CD4-positive, alpha-beta T cell treated with Interleukin-17A for 4 hours (primary cell): Measurements from ENCODE around the gene ARTN.
A peak's percentile ranks its signal among the peaks of the same experiment; 100 is the strongest.

Experiments used
- DNase-seq: peaks from one replicate; pipeline ENCODE4 v3.0.0-alpha.2; 2020; ENCODE audit warnings: mixed read lengths

The ARTN gene

DNA sequence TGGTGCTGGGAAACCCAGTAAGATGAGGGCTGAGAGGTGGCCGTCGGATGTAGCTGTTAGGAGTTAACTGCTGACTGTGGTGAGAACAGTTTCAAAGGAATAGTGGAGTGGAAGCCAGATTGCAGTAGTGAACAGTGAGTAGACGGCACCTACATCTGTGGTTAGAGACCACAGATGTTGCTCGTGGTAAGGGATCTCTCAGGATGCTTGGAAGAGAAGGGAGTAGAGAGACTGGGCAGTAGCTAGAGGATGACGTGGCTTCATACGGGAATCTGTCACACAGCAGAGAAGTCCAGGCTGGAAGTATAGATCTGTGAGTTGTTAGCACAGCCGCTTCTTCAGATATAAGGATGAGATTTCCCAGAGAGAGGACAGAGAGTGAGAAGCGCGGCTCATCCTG is 7.8 kb upstream of the ARTN start:
- no peak for DNase-seq

DNA sequence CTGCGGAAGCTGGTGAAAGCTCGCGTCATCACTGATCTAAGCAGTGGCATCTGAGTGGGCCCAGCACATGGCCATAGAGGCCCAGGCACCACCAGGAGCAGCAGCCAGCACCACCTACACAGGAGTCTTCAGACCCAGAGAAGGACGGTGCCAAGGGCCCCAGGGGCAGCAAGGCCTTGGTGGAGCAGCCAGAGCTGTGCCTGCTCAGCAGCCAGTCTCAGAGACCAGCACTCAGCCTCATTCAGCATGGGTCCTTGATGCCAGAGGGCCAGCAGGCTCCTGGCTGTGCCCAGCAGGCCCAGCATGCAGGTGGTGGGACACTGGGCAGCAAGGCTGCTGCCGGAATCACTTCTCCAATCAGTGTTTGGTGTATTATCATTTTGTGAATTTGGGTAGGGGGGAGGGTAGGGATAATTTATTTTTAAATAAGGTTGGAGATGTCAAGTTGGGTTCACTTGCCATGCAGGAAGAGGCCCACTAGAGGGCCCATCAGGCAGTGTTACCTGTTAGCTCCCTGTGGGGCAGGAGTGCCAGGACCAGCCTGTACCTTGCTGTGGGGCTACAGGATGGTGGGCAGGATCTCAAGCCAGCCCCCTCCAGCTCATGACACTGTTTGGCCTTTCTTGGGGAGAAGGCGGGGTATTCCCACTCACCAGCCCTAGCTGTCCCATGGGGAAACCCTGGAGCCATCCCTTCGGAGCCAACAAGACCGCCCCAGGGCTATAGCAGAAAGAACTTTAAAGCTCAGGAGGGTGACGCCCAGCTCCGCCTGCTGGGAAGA is 3.2 kb upstream of the ARTN start:
- peak; percentile 17 for DNase-seq

DNA sequence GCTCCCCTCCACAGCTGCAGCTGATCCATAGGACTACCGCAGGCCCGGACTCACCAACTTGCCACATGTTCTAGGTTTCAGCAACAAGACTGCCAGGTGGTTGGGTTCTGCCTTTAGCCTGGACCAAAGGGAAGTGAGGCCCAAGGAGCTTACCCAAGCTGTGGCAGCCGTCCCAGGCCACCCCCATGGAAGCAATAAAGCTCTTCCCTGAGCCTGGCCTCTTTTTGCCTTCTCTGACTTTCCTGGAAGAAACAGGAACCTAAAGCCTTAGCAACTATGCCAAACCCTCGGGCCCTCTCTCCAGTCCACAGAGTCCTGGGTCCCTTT is 2.7 kb upstream of the ARTN start:
- DNase-seq = no peak

DNA sequence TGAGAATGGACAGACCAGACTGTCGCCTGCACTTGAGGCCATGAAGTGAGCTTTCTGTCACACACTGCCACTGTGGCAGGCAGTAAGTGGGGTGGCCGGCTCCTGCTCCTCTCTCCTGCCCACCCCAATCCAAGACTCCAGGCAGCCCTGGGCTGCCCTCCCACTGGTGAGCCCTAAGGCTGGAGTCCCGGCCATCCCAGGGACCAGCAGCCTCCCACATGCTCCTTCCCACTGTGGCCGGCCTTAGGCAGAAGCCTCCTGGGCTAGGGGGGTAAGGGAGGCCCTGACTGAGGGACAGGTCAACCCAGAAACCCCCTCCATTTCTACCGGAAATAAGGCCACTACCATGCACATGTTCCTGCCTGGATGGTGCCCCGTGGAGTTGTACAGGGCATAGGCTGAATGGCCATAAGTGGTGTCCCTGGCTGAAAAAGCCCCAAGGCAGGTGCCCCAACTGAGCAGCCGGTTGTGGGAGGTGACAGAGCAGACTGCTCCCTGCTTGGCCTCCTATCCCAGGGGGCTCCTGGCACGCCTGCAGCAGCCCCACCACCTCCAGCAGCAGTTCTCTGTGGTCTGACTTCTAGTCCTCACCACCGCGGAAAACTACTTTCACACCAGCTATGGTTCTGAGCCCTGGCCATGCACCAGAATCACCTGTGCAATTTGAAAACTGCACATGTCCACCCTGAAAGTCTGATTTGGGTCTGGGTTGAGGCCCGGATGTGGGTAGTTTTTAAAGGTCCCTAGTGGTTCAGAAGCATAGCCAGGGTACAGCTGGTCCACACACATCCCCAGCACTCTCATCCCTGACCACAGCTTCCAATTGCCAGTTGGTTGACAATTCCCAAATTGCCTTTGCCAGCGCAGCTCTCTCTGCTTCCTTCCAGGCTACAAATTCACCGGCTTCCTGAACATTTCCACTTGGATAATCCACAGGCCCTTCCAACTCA is 1.6 kb upstream of the ARTN start:
- no peak for DNase-seq

DNA sequence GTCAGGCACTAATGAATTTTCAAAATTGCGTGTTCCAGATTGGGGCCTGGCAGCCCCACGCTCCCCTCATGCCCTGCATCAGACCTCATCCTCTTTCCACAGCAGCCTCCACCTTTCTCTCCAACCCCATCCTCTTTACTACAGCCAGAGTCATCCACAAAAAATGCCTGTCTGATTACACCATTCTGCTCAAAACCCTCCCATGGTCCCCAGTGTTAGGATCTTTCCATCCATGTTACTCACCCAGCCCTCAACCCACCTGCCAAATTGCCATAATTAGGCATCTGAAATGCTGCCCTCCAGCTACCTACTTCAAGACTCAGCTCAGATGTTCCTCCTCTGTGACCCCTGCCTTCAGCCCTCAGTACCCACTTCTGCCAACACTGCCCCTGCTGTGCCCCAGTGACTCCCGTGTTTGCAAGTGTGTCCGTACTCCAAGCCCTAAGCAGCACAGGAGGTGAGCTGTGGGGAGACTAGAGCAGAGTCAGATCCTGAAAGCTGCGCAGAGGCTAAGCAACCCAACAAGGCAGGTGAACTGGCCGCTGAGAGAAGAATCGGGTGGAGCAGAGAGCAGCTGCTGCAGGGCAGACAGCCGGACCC is 715 bp upstream of the ARTN start:
- no peak for DNase-seq

DNA sequence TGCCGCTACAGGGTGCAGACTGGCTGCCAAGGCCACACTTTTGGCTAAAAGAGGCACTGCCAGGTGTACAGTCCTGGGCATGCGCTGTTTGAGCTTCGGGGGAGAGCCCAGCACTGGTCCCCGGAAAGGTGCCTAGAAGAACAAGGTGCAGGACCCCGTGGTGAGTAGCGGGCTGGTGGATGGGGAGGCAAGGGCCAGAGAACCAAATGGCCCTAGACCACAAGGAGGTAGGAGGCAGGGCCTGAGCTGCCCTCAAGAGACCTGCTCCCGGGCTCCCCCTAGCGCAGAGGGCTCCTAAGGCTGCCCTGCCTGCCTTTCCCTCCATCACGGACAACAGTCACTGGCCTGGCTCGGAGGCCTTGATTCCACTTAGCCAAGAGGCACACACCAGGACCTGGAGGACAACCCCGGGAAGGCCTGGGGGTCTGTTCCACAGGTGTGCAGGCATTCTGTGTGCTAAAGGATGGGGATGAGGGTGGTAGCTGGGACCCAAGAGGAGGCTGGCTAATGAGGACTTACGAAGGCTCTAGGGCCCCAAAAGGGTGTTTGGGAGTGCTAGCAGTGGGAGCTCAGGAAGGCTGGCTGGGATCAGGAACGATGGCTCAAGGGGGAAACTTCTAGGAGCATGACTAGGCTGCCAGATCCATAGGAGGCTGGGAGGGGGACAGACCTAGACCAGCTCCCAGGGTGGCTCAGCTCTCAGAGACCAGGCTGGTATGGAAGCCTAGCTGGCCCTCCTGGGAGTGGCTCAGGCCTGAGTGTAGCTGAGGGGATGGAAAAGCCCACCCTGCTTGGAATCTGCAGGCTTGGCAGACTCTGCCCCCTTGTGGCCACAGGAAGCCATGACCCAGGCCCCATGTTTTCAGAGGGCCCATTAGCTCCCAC is 742 bp downstream of the ARTN start:
- DNase-seq = peak; percentile 59

DNA sequence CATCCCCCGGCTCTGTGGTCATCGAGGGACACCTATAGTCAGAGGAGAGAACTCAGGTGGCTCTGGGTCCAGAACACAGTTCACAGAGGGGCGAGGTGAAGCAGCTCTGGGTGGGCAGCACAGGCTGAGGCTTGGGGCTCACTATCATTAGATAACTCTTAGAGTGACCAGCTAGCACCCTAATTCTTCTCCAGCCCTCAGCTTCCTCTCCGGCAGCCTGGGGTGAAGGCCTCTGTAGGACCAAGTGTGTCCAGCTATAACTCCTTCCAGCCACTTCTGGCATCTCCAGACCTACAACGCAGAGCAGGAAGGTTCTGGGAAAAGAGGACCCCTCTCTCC is 1.4 kb downstream of the ARTN start:
- DNase-seq = no peak

DNA sequence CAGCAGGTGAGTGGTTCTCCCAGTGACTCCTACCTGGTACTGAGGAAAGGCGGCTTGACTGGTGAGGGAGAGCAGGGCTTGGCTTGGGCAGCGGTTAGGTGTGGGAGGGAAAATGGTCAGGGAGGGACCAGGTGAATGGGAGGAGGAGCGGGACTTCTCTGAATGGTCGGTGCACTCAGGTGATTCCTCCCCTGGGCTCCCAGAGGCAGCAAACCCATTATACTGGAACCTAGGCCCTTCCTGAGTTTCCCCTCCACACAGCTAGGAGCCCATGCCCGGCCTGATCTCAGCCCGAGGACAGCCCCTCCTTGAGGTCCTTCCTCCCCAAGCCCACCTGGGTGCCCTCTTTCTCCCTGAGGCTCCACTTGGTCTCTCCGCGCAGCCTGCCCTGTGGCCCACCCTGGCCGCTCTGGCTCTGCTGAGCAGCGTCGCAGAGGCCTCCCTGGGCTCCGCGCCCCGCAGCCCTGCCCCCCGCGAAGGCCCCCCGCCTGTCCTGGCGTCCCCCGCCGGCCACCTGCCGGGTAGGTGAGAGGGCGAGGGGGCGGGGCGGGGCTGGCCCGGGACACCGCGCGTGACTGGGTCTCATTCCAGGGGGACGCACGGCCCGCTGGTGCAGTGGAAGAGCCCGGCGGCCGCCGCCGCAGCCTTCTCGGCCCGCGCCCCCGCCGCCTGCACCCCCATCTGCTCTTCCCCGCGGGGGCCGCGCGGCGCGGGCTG is 2.3 kb downstream of the ARTN start:
- no peak for DNase-seq

DNA sequence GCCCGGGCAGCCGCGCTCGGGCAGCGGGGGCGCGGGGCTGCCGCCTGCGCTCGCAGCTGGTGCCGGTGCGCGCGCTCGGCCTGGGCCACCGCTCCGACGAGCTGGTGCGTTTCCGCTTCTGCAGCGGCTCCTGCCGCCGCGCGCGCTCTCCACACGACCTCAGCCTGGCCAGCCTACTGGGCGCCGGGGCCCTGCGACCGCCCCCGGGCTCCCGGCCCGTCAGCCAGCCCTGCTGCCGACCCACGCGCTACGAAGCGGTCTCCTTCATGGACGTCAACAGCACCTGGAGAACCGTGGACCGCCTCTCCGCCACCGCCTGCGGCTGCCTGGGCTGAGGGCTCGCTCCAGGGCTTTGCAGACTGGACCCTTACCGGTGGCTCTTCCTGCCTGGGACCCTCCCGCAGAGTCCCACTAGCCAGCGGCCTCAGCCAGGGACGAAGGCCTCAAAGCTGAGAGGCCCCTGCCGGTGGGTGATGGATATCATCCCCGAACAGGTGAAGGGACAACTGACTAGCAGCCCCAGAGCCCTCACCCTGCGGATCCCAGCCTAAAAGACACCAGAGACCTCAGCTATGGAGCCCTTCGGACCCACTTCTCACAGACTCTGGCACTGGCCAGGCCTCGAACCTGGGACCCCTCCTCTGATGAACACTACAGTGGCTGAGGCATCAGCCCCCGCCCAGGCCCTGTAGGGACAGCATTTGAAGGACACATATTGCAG is 3.0 kb downstream of the ARTN start:
- peak; percentile 25 for DNase-seq

DNA sequence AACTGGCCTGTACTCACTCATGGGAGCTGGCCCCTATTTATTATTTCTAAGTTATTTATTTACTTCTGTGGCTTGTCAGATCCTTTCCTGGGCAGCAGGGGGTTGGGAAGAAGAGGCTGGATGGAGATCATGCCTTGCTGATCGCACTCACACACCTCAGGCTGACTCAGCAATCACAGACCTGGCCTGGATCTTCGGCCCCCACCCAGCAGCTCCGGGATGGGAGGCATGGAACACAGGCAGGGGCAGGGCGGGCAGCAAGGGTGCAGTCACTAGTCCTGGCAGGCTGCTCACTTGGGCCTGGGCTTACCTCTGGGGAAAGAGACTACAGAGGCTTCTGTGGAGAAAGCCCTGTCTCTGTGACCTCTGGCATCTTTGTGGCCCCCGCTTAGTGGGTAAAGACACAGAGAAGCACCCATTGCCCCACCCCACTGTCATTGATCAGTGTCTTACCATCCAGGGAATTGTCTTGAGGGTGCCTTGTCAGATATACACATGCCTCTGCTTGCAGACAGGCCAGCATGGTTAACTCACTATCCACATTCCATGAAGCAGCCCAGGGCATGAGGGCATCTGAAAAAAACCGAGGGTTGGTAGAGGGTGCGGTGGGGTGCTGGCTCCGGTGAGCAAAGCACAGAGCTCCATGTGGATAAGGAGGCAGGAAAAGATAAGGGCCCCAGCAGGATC is 3.7 kb downstream of the ARTN start:
- no peak for DNase-seq

DNA sequence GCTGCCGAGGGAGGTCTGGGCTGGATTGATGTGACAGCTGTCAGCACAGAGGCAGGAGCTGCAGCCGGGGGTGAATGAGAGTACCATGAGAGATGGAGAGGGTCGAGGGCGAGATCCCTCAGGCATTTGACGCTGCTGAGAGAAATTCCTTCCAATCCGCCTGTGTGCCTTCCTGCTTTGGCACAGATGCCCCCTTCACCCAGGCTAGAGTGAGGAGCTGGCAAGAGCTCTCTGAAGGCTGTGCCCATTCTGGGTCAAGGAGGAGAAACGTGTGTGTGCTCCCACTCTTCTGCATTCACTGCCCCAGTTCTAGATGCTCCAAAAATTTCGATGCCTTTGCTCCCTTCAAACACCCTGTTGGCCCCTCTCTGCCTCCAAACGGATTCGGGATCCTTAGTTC is 4.8 kb downstream of the ARTN start:
- DNase-seq = no peak

DNA sequence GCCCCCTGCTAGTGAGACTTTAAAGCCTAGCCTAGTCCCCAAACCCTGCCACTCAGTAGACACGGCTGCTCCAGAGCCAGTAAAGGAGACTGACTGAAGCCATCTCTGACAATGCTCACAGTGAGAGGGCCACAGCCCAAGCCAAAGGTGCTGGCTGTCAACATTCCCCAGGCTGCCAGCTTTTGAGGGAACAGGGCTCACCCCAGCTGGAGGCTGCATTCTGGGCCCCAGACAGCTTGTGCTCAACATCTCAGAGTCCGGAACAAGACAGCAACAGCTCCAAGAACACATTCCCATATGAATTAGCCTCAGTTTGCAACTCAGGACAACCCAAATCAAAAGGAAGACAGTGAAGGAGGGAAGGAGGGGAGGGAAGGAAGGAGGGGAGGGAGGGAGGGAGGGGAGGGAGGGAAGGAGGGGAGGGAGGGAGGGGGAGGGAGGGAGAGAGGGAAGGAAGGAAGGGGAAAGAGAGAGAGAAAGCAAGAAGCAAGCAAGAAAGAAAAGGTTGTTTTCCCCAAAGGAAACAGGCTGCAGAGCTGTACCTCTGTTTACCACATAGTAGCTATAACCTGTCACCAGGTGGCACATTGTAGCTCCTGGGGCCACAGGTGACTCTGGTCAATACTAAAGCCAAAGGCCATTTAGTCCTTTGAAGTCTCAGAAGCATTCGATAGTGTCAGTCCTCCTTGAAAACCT is 5.4 kb downstream of the ARTN start:
- DNase-seq = no peak

DNA sequence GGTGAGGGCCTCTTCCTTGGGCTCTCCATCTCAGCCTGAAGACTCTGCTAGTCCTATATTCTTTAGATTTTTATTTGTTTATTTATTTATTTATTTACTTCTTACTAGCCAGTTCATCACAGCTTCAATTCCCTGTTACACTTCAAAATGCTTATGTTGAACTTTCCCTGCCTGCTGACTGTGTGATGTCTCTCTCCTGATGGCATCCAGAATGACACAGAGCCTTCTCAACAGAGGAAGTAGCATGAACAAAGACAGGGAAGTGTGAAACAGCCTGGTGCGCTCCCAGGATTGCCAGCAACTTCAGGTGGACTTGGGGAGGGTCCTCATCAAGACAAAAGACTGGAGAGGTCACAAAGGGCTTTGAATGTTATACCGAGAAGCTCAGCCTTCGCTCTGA is 8.8 kb downstream of the ARTN start:
- DNase-seq = no peak

DNA sequence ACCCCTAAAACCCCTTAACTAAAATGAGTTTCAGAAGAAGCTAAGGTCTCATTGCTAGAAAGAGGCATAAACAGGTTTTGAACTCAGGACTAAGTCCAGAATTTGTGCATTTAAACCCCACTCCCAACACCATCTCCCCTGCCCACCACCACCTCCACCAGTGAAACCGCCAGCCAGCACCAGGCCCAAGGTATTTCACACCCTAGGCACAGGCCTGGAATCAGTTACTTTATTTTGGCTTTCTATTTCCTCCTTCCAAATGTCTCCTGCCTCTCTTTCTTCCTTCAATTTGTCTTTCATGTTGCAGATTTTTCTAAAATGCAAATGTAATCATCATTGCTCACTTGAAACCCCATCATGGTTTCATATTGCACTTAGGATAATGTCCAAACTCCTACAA is 11.3 kb downstream of the ARTN start:
- DNase-seq = no peak

DNA sequence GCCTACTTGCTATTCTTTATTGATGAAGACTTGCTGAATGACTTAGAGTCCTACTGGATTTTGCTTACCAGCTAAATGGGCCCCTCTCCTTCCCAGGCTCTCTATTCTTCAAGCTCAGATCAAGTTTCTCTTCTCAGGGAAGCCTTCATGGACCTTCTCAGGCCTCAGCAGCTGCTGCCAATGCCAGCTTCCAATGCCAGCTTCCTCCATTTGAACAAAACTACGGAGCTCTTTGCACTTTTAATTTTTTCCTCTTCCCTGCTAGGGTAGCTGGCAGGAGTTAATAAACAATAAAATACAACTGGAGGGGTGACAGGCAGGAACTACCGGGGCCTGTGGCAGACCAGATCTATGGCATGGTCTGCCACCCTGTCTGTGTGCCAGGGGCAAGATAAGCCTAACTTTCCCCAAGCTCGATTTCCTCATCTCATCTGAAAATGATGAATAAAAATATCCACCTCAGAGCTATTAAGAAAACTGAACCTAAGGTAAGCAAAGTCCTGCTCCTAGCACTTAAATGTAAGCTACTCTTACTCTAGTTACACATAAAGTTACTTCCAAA is 12.2 kb downstream of the ARTN start:
- no peak for DNase-seq

DNA sequence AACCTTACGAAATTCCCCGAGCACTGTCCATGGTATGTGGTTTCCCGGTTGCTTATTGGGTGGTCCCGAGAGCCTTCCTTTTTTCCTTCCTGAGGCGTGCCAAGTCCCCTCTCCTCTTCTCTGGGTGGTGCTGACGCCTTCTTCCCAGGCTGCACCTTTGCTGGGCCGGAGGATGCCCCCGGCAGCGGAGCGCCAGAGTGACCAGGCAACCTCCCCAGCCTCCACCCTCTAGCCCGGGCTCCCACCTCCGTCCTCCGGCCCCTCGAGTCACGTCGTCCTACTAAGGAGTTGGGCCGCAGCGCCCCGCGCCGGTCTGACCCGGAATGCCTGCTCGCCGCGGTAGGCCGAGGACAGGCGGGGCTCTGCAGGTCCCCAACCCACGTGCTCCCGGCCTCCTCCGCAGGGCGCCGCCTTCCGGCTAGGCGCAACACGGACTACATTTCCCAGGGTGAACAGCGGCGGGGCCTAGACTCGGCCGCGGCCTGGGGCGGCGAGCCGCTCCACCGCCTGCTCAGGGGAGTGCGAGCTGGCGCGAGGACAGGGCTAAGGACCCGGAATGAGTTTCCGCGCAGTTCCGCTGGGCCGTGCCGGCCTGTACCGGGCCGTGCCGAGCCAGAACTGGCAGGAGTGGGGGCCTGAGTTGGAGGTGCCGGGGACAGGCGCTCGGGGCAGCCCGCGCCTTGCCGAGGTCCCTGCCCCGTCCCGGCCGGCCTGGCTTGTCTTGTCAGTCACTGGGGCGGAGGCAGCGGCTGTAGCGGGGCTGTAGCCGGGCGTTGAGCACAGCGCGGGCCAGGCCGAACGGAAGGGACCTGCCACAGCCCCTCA is 12.8 kb downstream of the ARTN start, which contains the start of gene IPO13:
Gene IPO13, plus strand, starts transcription at position 715 of the 825 bp plus-strand sequence. CDS start 651 bp downstream, outside the sequence.
- peak; percentile 95 for DNase-seq

DNA sequence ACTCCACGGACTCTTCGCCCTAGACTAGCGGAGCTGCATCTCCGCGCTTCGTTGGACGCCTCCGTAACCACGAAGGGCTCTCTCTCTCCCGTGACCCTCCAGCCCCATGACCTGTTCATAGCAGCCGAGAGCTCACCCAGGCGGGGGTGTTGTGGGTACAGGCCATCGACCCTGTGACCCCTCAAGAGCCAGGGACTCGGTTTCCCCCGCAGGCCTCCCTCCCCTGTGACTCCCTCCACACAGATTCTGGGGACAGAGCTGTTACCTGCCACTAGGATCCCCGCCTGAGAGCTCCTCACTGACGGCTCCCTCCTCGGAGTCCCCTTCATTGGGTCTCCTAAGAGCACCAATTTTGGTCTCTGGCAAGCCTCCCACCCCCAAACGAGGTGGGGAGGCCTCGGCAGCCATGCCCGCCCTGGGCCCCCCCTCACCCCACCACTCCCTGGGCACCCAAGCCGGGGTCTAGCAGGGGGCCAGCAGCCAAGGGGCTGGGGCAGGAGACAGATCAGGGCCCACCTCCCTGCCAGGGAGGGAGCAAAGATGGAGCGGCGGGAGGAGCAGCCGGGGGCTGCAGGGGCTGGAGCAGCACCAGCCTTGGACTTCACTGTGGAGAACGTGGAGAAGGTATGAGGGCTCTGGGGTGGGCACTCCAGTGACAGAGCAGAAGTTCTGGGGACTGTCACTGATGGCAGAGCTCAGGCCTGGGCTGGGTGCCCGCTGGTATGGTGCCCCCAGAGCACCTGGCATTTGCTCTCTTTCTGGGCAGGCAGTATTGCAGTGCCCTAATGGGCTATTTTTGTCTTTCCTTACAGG is 13.7 kb downstream of the ARTN start:
- no peak for DNase-seq

DNA sequence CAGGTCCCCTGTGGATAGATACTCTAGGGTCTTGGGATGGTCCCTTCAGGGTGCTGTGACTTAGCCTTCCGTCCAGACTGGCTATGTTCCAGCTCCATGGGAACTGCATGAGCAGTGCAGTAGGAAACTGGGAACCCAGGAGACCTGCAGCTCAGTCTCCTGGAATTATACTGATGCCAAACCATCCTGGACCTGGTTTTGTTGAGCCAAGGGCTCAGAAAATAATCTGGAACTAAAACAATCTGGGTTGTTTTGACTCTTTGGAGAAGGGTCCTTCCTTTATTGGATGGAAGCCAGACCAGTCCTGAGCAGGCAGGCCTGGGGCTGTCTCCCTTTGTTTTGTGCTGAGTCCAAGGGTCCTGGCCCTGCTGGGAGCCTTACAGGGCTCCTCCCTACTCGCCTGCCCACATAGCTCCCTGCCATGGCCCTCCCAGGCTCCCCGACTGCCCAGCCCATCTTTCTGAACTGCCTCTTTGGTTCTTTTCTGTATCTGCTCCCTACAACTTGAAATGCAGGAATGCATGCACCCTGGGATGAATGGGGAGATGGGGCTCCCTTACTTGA is 14.4 kb downstream of the ARTN start:
- no peak for DNase-seq
